Measurements from ENCODE around the gene ARHGEF17.

DNA sequence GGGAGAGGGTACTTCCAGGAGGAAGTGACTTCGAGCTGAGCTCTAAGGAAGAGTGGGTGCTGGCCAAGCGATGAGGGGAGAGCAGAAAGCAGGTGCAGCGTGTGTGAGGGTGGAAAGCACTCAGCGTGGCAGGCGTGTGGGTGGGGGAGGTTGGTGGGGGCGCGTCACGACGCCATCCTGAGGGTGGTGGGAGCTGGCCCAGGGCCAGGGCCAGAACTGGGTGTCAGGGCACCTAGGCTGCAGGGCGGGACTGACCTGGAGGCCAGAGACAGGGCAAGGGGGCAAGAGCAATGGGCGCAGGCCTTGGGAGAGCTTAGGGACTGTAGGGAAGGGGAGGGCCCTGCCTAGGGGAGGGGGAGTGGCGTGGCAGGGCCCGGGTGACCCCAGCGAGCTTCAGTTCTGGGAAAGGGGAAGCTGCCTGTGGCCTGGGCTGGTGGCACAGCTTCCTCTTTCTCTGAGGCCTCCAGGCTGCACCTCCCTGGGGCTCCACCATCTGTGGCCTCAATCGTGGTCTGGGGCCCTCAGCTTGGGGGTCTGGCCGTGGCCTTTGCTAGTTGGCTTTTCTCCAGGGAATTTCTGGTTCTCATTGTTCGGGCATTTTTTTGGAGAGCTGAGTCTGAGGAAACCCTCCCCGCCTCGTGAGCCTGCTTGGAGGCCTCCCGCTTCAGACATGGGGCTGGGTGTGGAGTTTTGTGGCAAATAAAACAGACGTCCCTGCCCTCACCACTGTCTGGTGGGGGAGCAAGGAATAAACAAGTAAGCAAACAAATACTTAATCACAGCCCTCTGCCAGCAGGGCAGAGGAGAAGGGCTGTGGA lies 77.0 kb downstream of the ARHGEF17 start:
- TF ChIP-seq, protein P1, sequence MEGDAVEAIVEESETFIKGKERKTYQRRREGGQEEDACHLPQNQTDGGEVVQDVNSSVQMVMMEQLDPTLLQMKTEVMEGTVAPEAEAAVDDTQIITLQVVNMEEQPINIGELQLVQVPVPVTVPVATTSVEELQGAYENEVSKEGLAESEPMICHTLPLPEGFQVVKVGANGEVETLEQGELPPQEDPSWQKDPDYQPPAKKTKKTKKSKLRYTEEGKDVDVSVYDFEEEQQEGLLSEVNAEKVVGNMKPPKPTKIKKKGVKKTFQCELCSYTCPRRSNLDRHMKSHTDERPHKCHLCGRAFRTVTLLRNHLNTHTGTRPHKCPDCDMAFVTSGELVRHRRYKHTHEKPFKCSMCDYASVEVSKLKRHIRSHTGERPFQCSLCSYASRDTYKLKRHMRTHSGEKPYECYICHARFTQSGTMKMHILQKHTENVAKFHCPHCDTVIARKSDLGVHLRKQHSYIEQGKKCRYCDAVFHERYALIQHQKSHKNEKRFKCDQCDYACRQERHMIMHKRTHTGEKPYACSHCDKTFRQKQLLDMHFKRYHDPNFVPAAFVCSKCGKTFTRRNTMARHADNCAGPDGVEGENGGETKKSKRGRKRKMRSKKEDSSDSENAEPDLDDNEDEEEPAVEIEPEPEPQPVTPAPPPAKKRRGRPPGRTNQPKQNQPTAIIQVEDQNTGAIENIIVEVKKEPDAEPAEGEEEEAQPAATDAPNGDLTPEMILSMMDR (IDR thresholded peaks at IDR 0.05), result no peak
- TF ChIP-seq POLR2A (IDR thresholded peaks at IDR 0.05), result no peak

All from right lobe of liver (tissue), 4 donors.